ENCODE results near the gene NDUFAF8. TPM values are rescaled to one million over a fixed set of nuclear protein-coding genes. Genes with fewer than 3 reads are reported as not detected.

The NDUFAF8 gene
- total and polyA plus RNA-seq, 8 donors = 14.5 to 185 (median 43.4) TPM; not detected in 1

GRCh38 chr17:81251094-81251708 lies 12.1 kb downstream of the NDUFAF8 start:
- H3K4me1 ChIP-seq = peaks cover 11 to 23% (median 19%) of the 10 kb centered on the region in 4 donors
- no peak overlapping the region for H3K27ac ChIP-seq
- peaks cover 30 to 59% (median 50%) of the 10 kb centered on the region in 4 donors for H3K36me3 ChIP-seq
- H3K27me3 ChIP-seq = no peaks in the 10 kb centered on the region
- intact Hi-C loops (cut with DNase I; ENCODE audit: low total_unique reads) = no loop called here
- H3K4me3 ChIP-seq = no peak overlapping the region
- 65 to 87% (median 75%) methylated on average over 25 of the region's 25 CpGs for WGBS, 5 donors
- no peak for TF ChIP-seq POLR2AphosphoS5 (IDR thresholded peaks at IDR 0.05)
- TF ChIP-seq EP300 (IDR thresholded peaks at IDR 0.05) = no peak
- no peak for TF ChIP-seq CTCF (IDR thresholded peaks at IDR 0.05)
- TF ChIP-seq POLR2A (IDR thresholded peaks at IDR 0.05) = no peak
- peak in 1 of 2 donors; percentile 69 for DNase-seq
- H3K9me3 ChIP-seq = no peaks in the 10 kb centered on the region

- no peaks in the 10 kb centered on the region for H3K27me3 ChIP-seq
- H3K4me1 ChIP-seq = peaks cover 11 to 29% (median 20%) of the 10 kb centered on the region in 4 donors
- intact Hi-C loops (cut with DNase I; ENCODE audit: low total_unique reads) = no loop called here
- H3K36me3 ChIP-seq = peaks cover 30 to 59% (median 48%) of the 10 kb centered on the region in 4 donors
- no peak overlapping the region for H3K27ac ChIP-seq
- no peaks in the 10 kb centered on the region for H3K9me3 ChIP-seq
- TF ChIP-seq EP300 (IDR thresholded peaks at IDR 0.05) = no peak
- no peak for TF ChIP-seq POLR2A (IDR thresholded peaks at IDR 0.05)
- no peak for TF ChIP-seq CTCF (IDR thresholded peaks at IDR 0.05)
- TF ChIP-seq POLR2AphosphoS5 (IDR thresholded peaks at IDR 0.05) = no peak
- WGBS, 5 donors = 81 to 89% (median 87%) methylated on average over 26 to 29 of the region's 29 CpGs
- DNase-seq = peak in 1 of 2 donors; percentile 69
- H3K4me3 ChIP-seq = no peak overlapping the region
Observed at GRCh38 chr17:81251709-81252301, 12.7 kb downstream of the NDUFAF8 start.

DNA sequence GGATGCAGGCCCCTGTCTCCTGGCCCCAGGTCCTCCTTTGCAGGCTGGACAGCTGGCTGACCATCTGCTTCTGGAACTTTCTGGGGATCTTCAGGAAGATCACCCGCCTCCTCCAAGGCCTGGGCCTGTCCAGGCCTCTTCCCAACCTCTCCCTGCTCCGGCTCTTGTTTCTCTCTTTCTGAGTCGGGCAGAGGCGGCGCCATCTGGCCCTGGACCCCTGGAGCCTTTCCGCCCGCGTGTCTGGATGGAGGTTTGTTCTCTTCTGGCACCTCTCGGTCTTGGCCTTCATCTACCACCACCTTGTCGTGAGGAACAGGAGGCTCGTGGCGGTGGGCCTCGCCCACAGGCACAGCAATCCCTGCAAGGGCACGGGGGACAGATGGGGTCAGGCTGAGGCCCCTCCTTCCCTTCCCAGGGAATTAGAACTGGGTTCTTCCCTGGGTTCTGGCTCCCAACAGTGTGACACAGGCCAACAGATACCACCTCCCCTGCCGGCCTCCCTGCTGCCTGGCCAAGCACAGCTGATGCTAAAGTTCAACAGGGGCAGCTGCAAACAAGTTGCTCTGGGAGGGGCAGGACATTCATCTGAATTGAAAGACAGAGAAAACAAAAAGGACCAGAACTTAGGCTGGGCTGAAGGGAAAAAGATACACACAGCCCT lies 13.3 kb downstream of the NDUFAF8 start:
- WGBS, 5 donors = 81 to 93% (median 90%) methylated on average over 15 of the region's 15 CpGs
- peaks cover 32 to 60% (median 51%) of the 10 kb centered on the region in 4 donors for H3K36me3 ChIP-seq
- peaks cover 11 to 30% (median 20%) of the 10 kb centered on the region in 4 donors for H3K4me1 ChIP-seq
- H3K27ac ChIP-seq = no peak overlapping the region
- intact Hi-C loops (cut with DNase I; ENCODE audit: low total_unique reads) = no loop called here
- H3K9me3 ChIP-seq = no peaks in the 10 kb centered on the region
- no peak overlapping the region for H3K4me3 ChIP-seq
- no peaks in the 10 kb centered on the region for H3K27me3 ChIP-seq
- no peak for DNase-seq
- TF ChIP-seq CTCF (IDR thresholded peaks at IDR 0.05) (no peak), POLR2A (IDR thresholded peaks at IDR 0.05) (no peak), EP300 (IDR thresholded peaks at IDR 0.05) (no peak), POLR2AphosphoS5 (IDR thresholded peaks at IDR 0.05) (no peak)

DNA sequence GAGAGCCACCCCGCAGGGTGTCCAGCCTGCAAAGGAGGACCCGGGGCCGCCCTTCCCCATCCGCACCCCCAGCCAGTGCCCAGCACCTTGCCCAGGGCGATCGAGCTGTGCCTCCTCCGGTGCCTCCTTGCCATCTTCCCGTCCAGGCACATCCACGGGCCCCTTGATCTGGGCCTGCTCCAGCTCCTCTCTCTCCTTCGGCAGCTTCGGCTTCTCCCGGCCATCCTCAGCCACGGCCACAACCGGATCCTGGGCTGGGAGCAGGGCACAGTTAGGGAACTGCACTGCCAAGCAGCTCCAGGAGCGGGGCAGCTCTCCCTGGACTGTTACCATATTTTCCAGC lies 13.8 kb downstream of the NDUFAF8 start:
- TF ChIP-seq POLR2A (IDR thresholded peaks at IDR 0.05) = no peak
- no peak for TF ChIP-seq EP300 (IDR thresholded peaks at IDR 0.05)
- no peak for TF ChIP-seq POLR2AphosphoS5 (IDR thresholded peaks at IDR 0.05)
- no peak for TF ChIP-seq CTCF (IDR thresholded peaks at IDR 0.05)
- 77 to 85% (median 82%) methylated on average over 15 of the region's 15 CpGs for WGBS, 5 donors
- Histone ChIP-seq H3K9me3 (no peaks in the 10 kb centered on the region), H3K27ac (no peak overlapping the region), H3K36me3 (peaks cover 35 to 65% (median 55%) of the 10 kb centered on the region in 4 donors), H3K4me1 (peaks cover 11 to 30% (median 20%) of the 10 kb centered on the region in 4 donors), H3K4me3 (no peak overlapping the region), H3K27me3 (no peaks in the 10 kb centered on the region)
- DNase-seq = no peak
- intact Hi-C loops (cut with DNase I; ENCODE audit: low total_unique reads) = no loop called here
